ENCODE data around the gene KCNN3. TPM values are rescaled to one million over a fixed set of nuclear protein-coding genes. Genes with fewer than 3 reads are reported as not detected.

KCNN3 gene
- total RNA-seq, 1 experiment from 2014 or later, result 0.07 TPM

- peak; percentile 28 for DNase-seq (ENCODE audit: unreplicated experiment)
- H3K4me1 Mint-ChIP-seq (ENCODE audit: insufficient read depth, unreplicated experiment), result no peaks in the 10 kb centered on the region
- H3K4me3 Mint-ChIP-seq (ENCODE audit: unreplicated experiment), result no peak overlapping the region
- no peaks in the 10 kb centered on the region for H3K36me3 Mint-ChIP-seq (ENCODE audit: insufficient read depth, unreplicated experiment)
- BruUV-seq (replicated peaks), result no TSS peak
- CTCF ChIA-PET, result interaction anchor here (0.5 to 1.2 kb wide), 4 partner anchors 15 to 415 kb away, joined by 3 read pairs; no protein-coding TSS in a partner anchor
- intact Hi-C loops (cut with micrococcal nuclease), result no loop called here
- H3K9me3 Mint-ChIP-seq (ENCODE audit: unreplicated experiment), result no peaks in the 10 kb centered on the region
- POLR2A ChIA-PET, result no interaction called here
- TF ChIP-seq, protein P1, sequence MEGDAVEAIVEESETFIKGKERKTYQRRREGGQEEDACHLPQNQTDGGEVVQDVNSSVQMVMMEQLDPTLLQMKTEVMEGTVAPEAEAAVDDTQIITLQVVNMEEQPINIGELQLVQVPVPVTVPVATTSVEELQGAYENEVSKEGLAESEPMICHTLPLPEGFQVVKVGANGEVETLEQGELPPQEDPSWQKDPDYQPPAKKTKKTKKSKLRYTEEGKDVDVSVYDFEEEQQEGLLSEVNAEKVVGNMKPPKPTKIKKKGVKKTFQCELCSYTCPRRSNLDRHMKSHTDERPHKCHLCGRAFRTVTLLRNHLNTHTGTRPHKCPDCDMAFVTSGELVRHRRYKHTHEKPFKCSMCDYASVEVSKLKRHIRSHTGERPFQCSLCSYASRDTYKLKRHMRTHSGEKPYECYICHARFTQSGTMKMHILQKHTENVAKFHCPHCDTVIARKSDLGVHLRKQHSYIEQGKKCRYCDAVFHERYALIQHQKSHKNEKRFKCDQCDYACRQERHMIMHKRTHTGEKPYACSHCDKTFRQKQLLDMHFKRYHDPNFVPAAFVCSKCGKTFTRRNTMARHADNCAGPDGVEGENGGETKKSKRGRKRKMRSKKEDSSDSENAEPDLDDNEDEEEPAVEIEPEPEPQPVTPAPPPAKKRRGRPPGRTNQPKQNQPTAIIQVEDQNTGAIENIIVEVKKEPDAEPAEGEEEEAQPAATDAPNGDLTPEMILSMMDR (IDR thresholded peaks at IDR 0.05; ENCODE audit: unreplicated experiment), result no peak
- H3K27me3 Mint-ChIP-seq (ENCODE audit: insufficient read depth, unreplicated experiment), result peaks cover 84% of the 10 kb centered on the region
- no peak overlapping the region for H3K27ac Mint-ChIP-seq (ENCODE audit: low read depth, unreplicated experiment)
Measured at GRCh38 chr1:154750681-154751665, 119.1 kb downstream of the KCNN3 start.

DNA sequence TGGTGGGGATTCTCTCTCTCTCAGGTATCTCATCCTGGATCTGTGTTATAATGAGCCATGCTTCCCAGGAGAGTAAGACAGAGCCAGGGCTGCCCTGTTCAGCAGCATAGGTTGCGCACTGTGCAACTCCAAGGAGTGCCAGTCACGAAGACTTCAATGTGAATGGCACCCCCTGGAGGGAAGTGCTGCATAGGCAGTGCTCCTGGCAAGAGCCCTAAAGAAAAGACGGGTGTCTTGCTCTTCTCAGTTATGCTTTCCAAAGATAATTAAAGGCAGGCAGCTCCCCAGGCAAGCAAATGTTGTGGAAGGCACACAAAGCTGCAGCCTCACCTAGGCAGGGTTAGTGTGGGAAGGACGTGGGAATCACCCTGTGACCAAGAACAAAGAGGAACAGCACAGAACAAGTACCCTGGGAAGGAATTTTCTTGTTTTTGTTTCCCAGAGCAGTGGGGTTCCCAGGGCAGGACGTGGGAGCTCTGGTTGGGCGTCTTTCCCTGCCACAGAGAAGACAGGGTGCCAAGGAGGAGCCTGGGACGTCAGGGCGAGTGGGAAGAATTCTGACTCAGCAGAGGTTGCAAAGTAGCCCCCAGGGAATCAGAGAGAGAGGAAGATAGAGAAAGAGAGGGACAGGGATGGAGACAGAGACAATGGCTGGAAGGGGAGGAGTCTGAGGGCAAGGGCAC lies 120.9 kb downstream of the KCNN3 start:
- Mint-ChIP-seq H3K9me3 (ENCODE audit: unreplicated experiment) (no peaks in the 10 kb centered on the region), H3K36me3 (ENCODE audit: insufficient read depth, unreplicated experiment) (no peaks in the 10 kb centered on the region), H3K4me3 (ENCODE audit: unreplicated experiment) (no peak overlapping the region), H3K27me3 (ENCODE audit: insufficient read depth, unreplicated experiment) (peaks cover 82% of the 10 kb centered on the region), H3K27ac (ENCODE audit: low read depth, unreplicated experiment) (no peak overlapping the region), H3K4me1 (ENCODE audit: insufficient read depth, unreplicated experiment) (no peaks in the 10 kb centered on the region)
- ChIA-PET POLR2A (interaction anchor here (0.7 kb wide), 1 partner anchor 265 kb away, joined by 4 read pairs; no protein-coding TSS in a partner anchor), CTCF (interaction anchor here (0.5 to 1.2 kb wide), 3 partner anchors 29 to 698 kb away, joined by 3 read pairs; no protein-coding TSS in a partner anchor)
- BruUV-seq (replicated peaks), result no TSS peak
- intact Hi-C loops (cut with micrococcal nuclease), result loop anchor here (1.0 to 2.0 kb wide), 2 partner anchors 80 to 190 kb away; partner anchors contain the start of gene UBE2Q1
- TF ChIP-seq, protein P1 (IDR thresholded peaks at IDR 0.05; ENCODE audit: unreplicated experiment), result peak; percentile 54
- peak; percentile 75 for DNase-seq (ENCODE audit: unreplicated experiment)

- BruUV-seq (replicated peaks), result no TSS peak
Measured at GRCh38 chr1:154748405-154748775, 121.7 kb downstream of the KCNN3 start.

More at GRCh38 chr1:154748405-154748775, 121.7 kb downstream of the KCNN3 start:
- Mint-ChIP-seq H3K9me3 (ENCODE audit: unreplicated experiment) (no peaks in the 10 kb centered on the region), H3K27ac (ENCODE audit: low read depth, unreplicated experiment) (no peak overlapping the region), H3K4me1 (ENCODE audit: insufficient read depth, unreplicated experiment) (no peaks in the 10 kb centered on the region), H3K4me3 (ENCODE audit: unreplicated experiment) (no peak overlapping the region), H3K36me3 (ENCODE audit: insufficient read depth, unreplicated experiment) (no peaks in the 10 kb centered on the region), H3K27me3 (ENCODE audit: insufficient read depth, unreplicated experiment) (peaks cover 80% of the 10 kb centered on the region)
- TF ChIP-seq, protein P1 (IDR thresholded peaks at IDR 0.05; ENCODE audit: unreplicated experiment), result no peak
- ChIA-PET CTCF (no interaction called here), POLR2A (interaction anchor here (0.7 kb wide), 1 partner anchor 264 kb away, joined by 4 read pairs; no protein-coding TSS in a partner anchor)
- DNase-seq (ENCODE audit: unreplicated experiment), result no peak
- intact Hi-C loops (cut with micrococcal nuclease), result loop anchor here (2.0 kb wide), 1 partner anchor 190 kb away; the partner anchor contains the start of gene UBE2Q1
